ENCODE data around the gene ASAP3. TPM values are rescaled to one million over a fixed set of nuclear protein-coding genes. Genes with fewer than 3 reads are reported as not detected.
A peak's percentile ranks its signal among the peaks of the same experiment; 100 is the strongest.

Gene ASAP3
- polyA plus RNA-seq, 1 donor: 57.1 TPM

DNA sequence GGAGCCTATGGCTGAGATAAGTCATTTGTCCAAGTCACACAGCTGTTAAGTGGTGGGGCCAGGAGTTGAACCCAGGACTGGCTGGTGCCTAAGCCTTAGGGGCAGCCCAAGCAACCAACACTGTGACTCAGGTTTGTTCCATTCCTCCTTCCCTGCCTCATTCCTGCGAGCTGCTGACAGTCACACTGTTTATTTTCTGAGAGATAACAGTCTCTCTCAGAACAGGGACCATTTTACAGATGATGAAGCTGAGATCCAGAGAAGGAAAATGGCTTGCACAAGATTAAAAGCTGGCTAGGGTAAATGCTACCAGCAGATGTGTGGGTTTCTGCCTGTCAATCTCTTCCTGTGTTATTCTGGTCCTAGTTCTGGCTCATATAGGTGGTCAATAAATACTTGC, 35.1 kb downstream of the ASAP3 start:
- DNase-seq: no peak

DNA sequence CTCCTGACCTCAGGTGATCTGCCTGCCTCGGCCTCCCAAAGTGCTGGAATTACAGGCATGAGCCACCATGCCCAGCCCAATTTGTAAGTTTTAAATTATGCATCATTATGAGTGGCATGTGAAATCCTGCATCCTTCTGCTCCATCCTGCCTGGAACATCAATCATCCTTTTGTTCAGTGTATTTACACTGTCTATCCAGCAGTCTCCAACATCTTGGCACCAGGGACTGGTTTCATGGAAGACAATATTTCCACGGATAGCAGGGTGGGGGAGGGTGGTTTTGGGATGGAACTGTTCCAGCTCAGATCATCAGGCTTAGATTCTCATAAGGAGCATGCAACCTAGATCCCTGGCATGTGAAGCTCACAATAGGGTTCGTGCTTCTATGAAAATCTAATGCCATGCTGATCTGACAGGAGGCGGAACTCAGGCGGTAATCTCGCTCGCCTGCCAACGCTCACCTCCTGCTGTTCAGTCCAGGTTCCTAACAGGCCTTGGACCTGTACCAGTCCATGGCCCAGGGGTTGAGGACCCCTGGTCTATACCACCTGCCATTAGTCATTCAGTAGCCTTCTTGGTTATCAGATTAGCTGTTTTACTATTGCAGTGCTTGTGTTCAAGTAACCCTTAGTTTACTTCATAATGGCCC, 37.2 kb downstream of the ASAP3 start:
- no peak for DNase-seq

DNA sequence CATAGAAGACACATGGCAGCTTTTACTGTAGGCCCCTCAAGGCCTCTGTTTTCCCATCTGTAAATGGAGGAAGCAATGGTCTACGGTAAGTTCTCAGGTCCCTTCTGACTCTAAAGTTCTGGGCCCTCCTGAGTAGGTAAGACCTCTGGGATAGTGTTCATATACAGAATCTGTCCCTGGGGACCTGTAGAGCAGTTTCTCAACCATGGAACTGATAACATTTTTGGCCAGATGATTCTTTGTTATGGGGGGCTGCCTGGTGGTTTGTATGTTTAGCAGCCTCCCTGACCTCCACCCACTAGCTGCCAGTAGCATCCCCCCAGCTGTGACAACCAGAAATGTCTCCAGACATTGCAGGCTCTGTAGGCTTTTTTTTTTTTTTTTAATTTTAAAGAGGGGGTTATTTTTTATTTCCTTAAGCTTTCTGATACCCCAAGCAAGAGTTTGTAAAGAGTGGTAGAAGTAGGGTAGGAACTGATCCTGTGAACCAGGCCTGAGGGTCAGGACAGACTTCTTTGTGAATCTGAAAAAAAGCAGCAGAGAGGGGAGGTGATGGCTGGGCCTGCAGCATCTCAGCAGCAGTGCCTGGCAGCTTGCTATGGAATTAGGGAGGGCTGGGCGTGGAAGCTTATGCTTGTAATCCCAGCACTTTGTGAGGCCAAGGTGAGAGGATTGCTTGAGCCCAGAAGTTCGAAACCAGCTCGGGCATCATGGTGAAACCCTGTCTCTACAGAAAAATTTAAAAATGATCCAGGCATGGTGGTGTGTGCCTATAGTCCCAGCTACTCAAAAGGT, 39.2 kb downstream of the ASAP3 start:
- DNase-seq: no peak

DNA sequence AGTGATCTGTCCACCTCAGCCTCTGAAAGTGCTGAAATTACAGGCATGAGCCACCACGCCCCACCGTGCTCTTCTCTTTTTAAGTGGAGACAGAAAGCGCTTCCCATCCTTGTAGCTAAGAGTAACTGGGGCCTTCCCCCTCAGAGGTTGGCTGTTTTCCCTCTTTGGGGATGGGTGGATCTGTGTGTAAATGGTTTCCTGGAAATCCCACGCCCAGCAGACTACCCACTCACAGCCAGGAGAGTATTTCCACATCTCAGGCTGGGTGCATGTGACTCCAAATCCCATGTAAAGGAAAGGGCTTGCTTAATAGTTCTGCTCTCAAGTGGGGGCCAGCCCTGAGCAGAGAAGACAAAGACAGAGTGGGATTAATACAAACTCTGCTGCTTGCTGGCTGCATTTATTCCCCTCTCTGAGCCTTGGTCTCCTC, 39.9 kb downstream of the ASAP3 start:
- peak; percentile 72 for DNase-seq

DNA sequence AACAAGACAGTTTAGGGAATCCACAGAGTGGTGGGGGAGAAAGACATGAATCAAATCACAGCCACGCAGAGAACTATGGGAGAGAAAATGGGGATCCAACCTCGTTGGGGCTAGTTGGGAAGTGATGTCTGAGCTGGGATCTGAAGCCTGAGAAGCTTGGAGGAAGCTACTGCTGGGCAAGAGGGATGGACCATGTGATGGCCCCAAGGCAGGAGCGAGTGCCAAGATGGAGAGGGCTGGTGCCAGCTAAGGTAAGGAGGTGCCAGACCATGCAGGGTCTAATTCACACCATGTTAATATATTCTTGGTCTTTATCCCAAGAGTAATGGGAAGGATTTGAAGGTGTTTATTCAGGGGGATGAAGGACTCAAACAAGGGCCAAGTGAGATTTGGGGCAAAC, 41.2 kb downstream of the ASAP3 start:
- DNase-seq: no peak

DNA sequence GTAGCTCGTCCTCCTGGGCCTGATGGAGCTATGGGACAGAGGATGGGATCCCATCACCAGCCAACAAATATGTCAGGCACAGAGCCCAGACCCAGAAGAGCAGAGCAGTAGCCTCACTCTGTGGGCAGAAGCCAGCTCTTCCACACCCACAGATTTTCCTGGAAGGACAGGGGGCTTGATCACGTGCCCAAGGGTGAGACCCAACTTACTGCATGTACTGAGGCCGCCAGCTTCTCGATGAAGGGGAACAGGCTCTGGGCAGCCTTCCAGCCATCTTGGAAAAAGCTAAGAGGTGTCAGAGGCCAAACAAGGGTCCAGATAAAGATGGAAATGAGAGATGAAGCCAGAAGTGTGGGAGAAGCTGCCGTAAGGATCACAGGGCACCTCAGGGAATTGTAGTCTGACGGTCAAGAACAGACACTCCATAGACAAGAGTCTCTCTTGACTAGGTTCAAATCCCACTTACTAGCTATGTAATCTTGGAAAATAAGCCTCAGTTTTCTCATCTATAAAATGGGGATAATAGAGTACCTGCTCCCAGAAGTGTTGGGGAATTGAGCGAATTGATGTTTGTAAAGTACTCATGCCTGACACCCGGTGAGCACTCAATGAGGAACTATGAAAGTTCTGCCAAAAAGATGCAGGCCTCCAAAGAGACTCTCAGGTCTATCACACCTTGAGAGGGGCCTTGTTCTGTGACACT, 42.4 kb downstream of the ASAP3 start:
- DNase-seq: no peak

DNA sequence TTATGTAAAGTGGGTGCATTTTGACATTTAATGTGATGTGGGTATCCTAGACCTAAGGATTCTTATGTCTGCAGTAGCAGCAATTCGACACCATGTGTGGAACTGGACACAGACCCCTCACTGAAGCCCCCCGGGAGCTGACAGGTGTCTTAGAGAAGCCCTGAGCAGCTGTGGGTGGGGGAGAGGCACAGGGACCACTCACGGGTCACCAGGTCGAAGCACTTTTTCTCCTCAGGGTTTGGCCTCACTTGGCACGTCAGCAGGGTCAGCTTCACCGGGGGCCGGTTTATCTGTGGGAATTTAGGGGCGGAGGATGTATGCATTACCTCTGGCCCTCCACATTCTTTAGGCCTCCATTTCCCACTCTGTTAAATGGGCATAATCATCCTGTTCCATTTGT, 45.4 kb downstream of the ASAP3 start:
- DNase-seq: no peak

DNA sequence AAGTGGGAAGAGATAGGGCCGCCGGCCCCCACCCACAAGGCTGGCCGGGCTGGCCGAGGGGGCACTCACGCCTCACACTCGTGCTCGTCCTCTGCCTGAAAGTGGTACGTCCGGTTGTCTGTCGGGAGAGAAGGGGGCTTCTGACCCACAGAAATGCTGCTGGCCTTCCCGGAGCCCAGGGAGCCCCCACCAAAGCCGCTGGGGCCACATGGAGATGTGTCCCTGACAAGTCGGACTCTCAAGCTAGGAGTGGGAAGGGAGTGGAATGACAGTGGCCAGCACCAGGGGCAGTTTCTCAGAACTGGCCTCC, 46.7 kb downstream of the ASAP3 start:
- no peak for DNase-seq

DNA sequence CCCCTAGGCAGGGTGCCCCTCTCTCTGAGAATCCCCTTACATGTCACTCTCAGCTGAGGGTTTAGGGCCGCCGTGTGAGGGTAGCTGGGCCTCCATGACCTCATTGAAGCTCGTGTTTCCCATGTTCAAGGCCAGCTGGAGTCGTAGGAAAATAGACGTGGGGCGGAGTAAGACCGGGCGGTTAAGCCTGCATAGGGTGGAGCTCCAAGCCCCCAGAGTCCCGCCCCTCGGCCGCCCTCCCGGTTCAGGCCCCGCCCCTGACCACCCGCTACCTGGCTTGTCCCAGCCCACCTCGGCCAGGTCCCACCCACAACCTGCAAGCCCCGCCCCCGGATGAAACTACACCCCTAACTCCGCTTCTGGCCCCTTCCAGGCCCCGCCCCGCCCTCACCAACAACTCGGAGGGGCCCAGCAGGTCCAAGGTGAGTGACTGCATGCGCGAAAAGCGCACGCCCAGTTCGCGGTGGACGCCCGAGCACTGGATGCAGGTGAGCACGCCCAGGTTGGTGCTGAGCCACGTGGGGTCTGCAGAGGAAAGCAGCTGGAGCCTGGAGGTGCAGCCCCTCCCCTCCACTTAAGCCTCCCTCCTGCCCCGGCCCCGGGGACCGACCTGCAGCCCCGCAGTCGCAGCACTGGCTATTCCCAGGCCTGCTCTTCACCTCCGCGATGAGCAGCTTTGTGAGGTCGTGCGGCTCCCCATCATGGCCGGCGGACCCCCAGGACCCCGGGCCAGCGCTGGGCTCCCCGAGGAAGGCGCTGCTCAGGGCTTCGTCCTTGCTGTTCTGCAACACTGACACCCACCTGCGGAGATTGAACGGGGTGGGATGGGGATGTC, 47.2 kb downstream of the ASAP3 start:
- DNase-seq: no peak

DNA sequence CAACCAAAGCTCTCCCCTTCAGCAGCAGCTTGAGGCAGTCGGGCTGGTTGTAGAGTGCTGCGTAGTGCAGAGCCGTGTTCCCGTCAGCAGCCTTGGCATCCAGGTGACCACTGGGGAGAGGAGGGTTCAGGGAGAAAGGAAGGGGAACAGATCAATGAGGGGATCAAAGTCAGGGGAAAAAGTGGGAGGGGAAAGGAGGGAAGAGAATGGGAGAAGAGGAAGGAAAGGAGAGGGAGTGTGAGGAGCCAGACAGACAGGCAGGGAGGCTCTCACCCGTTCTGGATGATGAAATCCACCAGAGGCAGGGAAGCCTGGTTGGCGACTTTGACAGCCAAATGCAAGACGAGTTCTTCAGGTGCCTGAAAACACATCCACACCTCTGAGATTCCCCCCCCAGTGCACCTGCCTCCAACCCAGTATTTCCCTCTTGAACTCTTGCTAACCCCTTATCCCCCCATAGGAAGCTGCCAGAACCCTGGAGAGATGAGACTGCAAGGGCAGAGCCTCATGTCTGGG, 49.7 kb downstream of the ASAP3 start:
- DNase-seq: no peak

DNA sequence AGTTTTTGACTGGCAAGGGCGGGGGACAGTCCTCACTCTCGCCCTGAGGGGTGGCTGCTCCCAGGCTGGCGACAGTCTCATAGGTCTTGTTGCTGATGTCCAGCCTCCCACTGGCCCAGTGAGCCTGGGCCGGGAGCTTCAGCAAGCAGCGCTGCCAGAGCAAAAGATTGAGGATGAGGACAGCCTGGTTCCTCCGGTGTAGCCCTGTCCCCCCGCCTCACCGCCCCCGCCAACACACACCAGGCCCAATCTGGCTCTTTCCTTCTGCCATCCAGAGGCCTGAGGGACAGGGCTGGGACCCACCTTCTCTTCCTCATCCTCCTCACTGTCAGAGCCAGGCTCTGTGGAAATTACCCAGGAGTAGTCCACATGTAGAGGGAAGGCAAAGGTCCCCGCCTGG, 50.9 kb downstream of the ASAP3 start:
- no peak for DNase-seq

DNA sequence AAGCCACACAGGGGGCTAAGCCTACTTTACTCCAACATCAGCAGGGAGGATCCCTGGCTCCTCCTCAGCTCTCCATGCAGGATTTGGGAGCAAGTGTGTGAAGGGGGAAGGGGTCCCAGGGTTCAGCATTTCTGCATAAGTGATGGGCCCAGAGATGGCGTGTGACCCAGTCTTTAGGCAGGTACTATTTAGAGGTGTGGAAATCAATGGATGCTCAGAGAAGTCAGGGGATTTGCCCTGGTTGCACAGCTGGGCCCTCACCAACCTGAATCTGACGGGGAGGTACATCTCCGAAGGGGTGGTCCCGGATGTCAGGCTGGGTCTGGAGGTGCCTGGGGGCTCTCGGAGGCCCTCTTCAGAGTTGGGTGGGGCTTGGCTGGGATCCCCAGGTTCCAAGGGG, 52.5 kb downstream of the ASAP3 start:
- DNase-seq: no peak

DNA sequence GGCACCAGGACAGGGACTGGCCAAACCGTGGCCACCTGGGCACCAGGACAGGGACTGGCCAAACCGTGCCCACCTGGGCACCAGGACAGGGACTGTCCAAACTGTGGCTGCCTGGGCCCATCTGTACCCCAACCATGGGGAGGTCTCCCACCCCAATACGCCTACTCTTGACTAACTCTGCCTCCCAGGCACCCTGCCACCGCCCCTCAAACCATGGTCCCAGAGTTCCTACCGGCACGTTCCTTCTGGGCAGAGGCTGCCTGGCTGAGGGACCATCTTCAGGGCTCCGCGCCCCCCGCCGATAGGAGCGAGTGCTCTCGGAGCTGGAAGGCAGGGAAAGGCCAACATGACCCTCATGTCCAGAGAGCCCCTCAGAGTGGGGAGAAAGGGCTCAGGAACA, 53.2 kb downstream of the ASAP3 start:
- DNase-seq: no peak

DNA sequence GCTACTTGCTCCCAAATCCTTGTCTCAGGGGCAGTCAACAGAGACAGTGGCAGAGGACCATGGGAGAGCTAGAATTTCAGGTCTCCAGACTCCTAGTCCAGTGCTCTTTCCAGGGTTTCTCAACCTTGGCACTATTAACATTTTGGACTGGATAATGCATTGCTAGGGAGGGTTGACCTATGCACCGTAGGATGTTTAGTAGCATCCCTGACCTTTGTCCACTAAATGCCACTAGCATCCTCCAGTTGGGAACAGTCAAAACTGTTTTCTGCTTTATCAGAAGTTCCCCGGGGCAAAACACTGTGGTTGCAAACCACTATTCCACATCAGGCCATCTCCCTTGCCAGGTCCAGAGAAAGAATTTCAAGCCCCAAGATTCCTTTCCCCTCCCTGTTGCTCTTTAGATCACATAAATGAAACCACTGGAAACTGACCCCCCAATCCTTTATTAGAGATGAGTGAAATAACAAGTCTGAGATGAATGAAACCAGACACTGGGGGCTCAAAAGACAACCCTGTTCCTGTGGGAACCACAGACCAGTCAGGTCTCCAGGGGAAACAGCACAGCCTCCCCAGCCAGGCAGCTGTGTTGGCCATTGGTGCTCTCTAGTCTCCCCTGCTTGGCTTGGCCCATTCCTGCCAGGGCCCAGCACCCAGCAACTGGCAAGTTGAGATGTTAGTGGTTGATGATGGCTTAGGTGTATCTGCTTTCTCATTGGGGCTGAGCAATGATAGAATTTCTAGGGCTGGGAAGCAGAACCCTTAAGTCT, 55.7 kb downstream of the ASAP3 start:
- DNase-seq: no peak

DNA sequence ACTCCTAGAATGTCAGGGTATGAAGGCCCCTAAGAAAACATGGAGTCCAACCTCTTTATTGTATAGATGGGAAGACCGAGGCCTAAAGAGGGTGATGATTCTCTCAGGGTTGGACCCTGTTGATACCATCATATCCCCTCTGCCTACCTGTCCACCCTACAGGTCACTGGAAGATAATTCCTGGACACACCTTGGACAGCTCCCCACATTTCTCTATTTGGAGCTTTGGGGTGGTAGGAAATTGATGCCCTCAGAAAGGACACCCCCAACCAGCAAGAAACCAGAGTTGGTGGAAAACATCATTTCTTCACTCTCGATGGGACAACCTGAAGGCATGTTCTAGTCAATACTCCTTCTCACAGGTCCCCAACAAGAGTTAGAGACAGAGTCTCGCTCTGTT, 56.4 kb downstream of the ASAP3 start:
- no peak for DNase-seq

DNA sequence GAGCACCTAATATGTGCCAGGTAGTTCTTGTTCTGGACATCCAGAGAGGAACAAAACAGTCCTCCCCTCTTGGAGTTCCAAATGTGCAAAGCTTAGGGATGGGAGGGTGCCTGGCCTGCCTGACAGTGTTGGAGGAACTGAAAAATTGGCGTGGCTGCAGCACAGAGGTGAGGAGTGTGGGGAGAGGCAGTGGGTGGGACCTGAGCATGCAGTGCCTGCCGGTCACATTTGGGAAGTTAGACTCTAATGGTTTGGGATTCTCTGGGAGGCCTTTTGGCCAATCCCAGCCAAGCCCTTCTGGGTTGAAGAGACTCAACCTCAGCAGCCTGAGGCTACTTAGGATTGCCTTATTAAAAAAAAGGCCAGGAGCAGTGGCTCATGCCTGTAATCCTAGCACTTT, 57.2 kb downstream of the ASAP3 start:
- no peak for DNase-seq

DNA sequence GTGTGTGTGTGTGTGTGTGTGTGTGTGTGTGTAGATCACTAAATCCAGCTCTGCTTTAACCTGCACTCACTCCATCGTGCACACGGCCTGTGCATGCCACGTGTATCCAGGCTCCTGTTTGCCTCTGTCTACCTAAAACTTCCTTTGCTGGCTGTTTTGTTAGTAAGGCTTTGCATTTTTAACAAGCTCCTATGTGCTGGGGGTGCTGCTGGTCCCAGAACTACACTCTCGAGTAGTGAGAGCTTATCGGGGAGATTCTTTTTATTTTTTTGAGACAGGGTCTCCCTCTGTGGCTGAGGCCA, 58.8 kb downstream of the ASAP3 start:
- no peak for DNase-seq

DNA sequence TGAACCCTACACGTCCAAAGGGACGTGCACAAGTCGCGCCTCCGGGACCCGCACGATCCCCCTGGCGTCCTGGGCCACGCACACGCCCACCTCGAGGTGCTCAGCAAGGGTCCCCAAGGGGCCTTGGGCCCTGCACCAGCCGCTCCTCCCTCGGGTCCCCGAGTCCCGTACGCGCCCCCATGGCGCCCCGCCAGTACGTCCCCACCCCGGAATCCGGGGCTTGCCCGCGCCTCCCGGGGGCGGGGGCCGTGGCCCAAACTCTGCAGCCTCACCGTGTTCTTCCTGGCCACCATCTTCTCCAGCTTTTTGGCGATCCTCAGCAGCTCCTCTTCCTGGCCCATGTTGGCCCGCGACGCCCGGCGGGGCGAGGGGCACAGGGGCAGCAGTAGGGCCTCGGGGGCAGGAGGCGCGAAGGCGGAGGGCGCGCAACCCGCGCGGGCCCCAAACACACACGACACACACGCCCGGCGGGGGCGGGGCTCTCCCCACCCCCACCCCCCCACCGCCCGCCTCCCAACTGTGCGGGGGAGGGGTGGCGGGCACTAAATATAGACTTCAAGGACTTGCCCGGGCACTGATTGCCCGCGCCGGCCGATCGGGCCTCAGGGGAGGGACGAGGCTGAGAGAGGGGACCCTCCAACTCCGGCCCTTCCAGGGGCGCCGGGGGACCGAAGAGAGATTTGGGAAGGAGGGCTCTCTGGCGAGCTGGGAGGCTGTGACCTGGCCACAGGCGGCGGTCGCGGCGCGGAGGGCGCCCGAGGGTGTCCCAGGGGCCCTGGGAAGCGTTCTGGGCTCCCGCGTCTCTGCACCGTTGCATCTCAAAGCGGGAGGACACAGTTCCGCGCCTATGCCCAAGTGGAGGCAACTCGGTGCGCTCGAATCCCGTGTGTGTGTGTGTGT, 59.4 kb downstream of the ASAP3 start, which contains the start of gene TCEA3:
TCEA3 (minus strand) TSS at position 456 of the 900 bp plus-strand sequence; CDS start at position 341, 115 bp downstream.
- peak; percentile 48 for DNase-seq

DNA sequence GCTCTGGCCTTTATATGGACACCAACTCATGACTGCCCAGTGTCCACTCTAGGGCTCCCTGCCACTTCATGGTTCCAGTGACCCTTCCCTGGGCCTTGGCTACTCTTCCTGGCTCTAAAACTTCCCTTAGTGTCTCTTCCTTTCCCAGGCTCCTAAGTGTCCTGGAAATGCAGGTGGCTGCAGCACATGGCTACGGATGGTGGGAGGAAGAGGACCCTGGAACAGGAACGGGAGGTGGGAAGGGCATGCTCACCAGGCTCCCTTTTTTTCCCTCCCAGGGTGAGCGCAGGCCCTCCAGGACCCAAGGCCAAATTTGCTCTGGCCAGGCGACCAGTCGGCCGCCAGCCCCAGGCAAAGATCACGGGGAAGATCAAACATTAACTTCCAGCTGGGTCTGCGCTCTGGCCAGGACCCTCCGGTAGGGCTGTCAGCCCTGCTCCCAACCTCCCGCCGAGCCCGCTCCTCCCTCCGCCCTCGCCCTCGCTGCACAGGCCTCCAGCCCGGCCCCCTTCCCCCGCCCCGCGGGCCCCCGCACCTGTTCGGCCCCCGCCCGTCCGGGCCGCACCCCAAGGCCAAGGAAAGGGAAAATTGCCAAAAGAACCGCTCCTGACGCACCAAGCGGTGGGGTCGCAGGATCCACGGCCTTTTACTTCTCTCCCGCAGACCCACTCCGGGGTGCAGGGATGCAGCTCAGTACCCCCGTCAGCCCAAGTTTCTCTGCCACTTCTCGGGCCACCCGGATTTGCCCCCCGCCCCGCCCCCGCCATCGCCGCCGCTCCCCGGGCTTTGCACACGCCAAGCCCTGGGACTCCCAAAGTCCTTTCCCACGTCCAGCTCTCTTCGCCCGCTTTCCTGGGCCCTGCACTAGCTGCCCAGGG, 60.3 kb downstream of the ASAP3 start:
- no peak for DNase-seq

DNA sequence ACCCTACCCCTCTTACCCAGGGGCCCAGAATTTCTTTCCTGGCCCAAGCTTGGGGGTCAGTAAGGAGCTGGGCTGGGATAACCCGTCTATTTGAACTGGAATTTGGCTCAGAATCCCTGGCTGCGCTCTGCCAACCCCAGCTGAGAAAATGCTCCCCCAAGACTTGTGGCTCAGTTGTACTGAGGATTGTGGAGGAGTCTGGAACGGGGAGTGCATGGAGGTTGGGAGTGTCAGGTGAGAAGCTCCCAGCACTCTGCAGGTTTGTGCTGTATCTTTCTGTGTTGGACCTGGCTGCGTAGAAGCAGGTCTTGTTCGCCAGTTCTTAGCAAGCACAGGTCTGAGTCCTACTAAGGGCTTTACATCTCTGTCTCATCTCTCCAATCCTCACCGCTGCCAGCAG, 61.0 kb downstream of the ASAP3 start:
- no peak for DNase-seq
